A673 (cell line): ENCODE measurements around the gene PPP1R3G. TPM values are rescaled to one million over a fixed set of nuclear protein-coding genes. Genes with fewer than 3 reads are reported as not detected.

Source experiments
- BruUV-seq: library from RNA; stranded (reverse); fragments of 400-500 nt; replicated peaks from 2 replicates; lab custom pipeline; 2021; lab: Mats Ljungman, UMichigan
- CTCF ChIA-PET: fragments of 300-600 bp; sonication (Branson Sonifier 250); formaldehyde crosslinking; loops from one replicate; lab custom pipeline; 2022; ENCODE audit warnings: antibody characterized with exemption; lab: Charles Lee
- POLR2A ChIA-PET: fragments of 300-600 bp; sonication (Branson Sonifier 250); formaldehyde crosslinking; loops from one replicate; lab custom pipeline; 2022; ENCODE audit warnings: antibody characterized with exemption; ENCODE audit not compliant: low non-redundant PET; lab: Charles Lee
- DNase-seq: peaks from one replicate; pipeline ENCODE4 v3.0.0-alpha.2; 2015; ENCODE audit warnings: low spot score
- H3K27ac ChIP-seq: fragments of 200-600 bp; sonication (generic); 2 replicates; pipeline ENCODE4 v1.5.1; 2016; ENCODE audit warnings: mixed run types, low read depth, mild to moderate bottlenecking, mixed read lengths, antibody characterized with exemption, low read length; ENCODE audit not compliant: poor library complexity, severe bottlenecking
- H3K27me3 ChIP-seq: fragments of 200-600 bp; sonication (generic); replicated peaks from 2 replicates; pipeline ENCODE4 v1.6.1; 2017; ENCODE audit warnings: mixed run types, low read depth, mild to moderate bottlenecking, mixed read lengths, antibody characterized with exemption, low read length; ENCODE audit not compliant: insufficient read depth, poor library complexity
- H3K36me3 ChIP-seq: fragments of 200-600 bp; sonication (generic); 2 replicates; pipeline ENCODE4 v1.6.1; 2016; ENCODE audit warnings: mixed run types, mild to moderate bottlenecking, mixed read lengths, antibody characterized with exemption, low read length; ENCODE audit not compliant: insufficient read depth, poor library complexity, severe bottlenecking
- H3K4me1 ChIP-seq: fragments of 200-600 bp; sonication (generic); 2 replicates; pipeline ENCODE4 v1.6.1; 2017; ENCODE audit warnings: mixed run types, mild to moderate bottlenecking, mixed read lengths, antibody characterized with exemption, low read length; ENCODE audit not compliant: insufficient read depth, poor library complexity, severe bottlenecking
- H3K4me3 ChIP-seq: fragments of 200-600 bp; sonication (generic); 2 replicates; pipeline ENCODE4 v1.5.1; 2016; ENCODE audit warnings: low read depth, mixed run types, mild to moderate bottlenecking, mixed read lengths, low read length; ENCODE audit not compliant: poor library complexity, severe bottlenecking
- H3K9me3 ChIP-seq: fragments of 200-600 bp; sonication (generic); 2 replicates; pipeline ENCODE4 v1.6.1; 2016; ENCODE audit warnings: mixed run types, low read depth, mild to moderate bottlenecking, mixed read lengths, antibody characterized with exemption, low read length; ENCODE audit not compliant: poor library complexity, severe bottlenecking
- EZH2 ChIP-seq: fragments of 200-600 bp; sonication (generic); IDR thresholded peaks from 2 replicates; pipeline ENCODE4 v1.6.1; 2017; ENCODE audit warnings: borderline replicate concordance, low read depth, mild to moderate bottlenecking, mixed read lengths, antibody characterized with exemption, low read length; ENCODE audit not compliant: poor library complexity, severe bottlenecking
- intact Hi-C: fragments of 100-400 bp; cut with micrococcal nuclease; formaldehyde crosslinking; loops from one replicate; pipeline ENCODE4 v1.10.0; 2022; ENCODE audit not compliant: unreplicated experiment
- total RNA-seq: library from RNA; stranded (reverse); gene quantifications from 2 replicates; pipeline ENCODE4 v1.2.3, GENCODE V29; 2021
- TF ChIP-seq, protein P1 (sequence below): fragments of 300-800, 200-600 bp; sonication (generic); conservative IDR thresholded peaks from 2 replicates; pipeline ENCODE4 v1.5.1; 2017; ENCODE audit warnings: low read depth, mild to moderate bottlenecking, antibody characterized with exemption, low read length, moderate library complexity, mixed read lengths

PPP1R3G gene
- total RNA-seq, 1 experiment from 2014 or later = 0.24 TPM

DNA sequence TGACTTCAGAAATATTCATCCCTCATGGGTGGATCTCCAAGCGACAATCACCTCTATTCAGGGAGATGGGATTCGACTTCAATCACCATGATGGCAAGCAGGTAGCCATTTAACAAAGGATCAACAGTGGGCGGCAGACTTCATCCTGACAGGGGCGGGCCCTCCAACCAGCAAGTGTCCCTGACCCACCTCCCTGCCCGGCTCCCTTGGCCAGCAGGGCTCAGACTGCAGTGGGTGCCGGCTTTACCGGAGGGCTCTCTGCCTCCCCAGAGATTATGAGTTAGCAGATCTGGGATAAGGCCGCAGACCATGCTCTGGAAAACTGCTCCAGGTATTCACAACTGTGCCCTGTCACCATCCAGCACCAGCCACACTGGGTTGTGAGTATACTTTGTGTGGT lies 39.4 kb downstream of the PPP1R3G start:
- Histone ChIP-seq H3K4me1 (peaks cover 3% of the 10 kb centered on the region), H3K27ac (no peak overlapping the region), H3K4me3 (no peak overlapping the region), H3K36me3 (no peaks in the 10 kb centered on the region), H3K27me3 (no peaks in the 10 kb centered on the region), H3K9me3 (no peaks in the 10 kb centered on the region)
- TF ChIP-seq EZH2 = no peak
- DNase-seq = no peak
- intact Hi-C loops = no loop called here
- CTCF ChIA-PET = no interaction called here
- BruUV-seq = no TSS peak
- POLR2A ChIA-PET = no interaction called here

- Histone ChIP-seq H3K36me3 (no peaks in the 10 kb centered on the region), H3K4me1 (peaks cover 3% of the 10 kb centered on the region), H3K9me3 (no peaks in the 10 kb centered on the region), H3K27me3 (no peaks in the 10 kb centered on the region), H3K4me3 (no peak overlapping the region), H3K27ac (no peak overlapping the region)
- intact Hi-C loops = no loop called here
- CTCF ChIA-PET = no interaction called here
- POLR2A ChIA-PET = no interaction called here
- DNase-seq = peak; percentile 34
- TF ChIP-seq, protein P1, sequence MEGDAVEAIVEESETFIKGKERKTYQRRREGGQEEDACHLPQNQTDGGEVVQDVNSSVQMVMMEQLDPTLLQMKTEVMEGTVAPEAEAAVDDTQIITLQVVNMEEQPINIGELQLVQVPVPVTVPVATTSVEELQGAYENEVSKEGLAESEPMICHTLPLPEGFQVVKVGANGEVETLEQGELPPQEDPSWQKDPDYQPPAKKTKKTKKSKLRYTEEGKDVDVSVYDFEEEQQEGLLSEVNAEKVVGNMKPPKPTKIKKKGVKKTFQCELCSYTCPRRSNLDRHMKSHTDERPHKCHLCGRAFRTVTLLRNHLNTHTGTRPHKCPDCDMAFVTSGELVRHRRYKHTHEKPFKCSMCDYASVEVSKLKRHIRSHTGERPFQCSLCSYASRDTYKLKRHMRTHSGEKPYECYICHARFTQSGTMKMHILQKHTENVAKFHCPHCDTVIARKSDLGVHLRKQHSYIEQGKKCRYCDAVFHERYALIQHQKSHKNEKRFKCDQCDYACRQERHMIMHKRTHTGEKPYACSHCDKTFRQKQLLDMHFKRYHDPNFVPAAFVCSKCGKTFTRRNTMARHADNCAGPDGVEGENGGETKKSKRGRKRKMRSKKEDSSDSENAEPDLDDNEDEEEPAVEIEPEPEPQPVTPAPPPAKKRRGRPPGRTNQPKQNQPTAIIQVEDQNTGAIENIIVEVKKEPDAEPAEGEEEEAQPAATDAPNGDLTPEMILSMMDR = no peak
- TF ChIP-seq EZH2 = no peak
- no TSS peak for BruUV-seq
Observed at GRCh38 chr6:5125152-5126006, 40.2 kb downstream of the PPP1R3G start.

- DNase-seq = no peak
- intact Hi-C loops = no loop called here
- POLR2A ChIA-PET = no interaction called here
Observed at GRCh38 chr6:5126214-5126613, 41.1 kb downstream of the PPP1R3G start.

DNA sequence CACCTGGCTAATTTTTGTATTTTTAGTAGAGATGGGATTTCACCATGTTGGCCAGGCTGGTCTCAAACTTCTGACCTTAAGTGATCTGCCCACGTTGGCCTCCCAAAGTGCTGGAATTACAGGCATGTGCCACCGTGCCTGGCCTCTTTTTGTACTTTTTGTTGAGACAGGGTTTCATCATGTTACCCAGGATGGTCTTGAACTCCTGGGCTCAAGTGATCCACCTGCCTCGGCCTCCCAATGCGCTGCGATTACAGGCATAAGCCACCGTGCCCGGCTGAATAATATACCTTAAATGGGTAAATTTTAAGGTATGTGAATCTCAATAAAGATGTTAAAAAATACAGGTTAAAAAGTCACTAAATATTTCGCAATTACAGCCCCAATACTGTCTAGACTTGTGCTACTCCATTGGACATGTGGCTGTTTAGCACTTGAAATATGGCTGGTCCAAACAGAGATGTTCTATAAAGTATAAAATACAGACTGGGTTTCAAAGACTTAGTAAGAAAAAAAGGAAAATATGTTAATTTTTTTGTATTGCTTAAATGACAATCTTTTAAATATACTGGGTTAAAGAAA lies 42.1 kb downstream of the PPP1R3G start:
- CTCF ChIA-PET = no interaction called here

More at GRCh38 chr6:5126214-5126613, 41.1 kb downstream of the PPP1R3G start:
- Histone ChIP-seq H3K4me3 (no peak overlapping the region), H3K27me3 (no peaks in the 10 kb centered on the region), H3K36me3 (no peaks in the 10 kb centered on the region), H3K9me3 (no peaks in the 10 kb centered on the region), H3K27ac (no peak overlapping the region), H3K4me1 (peaks cover 3% of the 10 kb centered on the region)
- TF ChIP-seq EZH2 = no peak
- no TSS peak for BruUV-seq
- CTCF ChIA-PET = no interaction called here

More for the DNA sequence above, 42.1 kb downstream of the PPP1R3G start:
- BruUV-seq = no TSS peak
- H3K36me3 ChIP-seq = no peaks in the 10 kb centered on the region
- no peak for DNase-seq
- POLR2A ChIA-PET = no interaction called here
- peaks cover 6% of the 10 kb centered on the region for H3K4me1 ChIP-seq
- intact Hi-C loops = no loop called here
- TF ChIP-seq EZH2 = no peak
- TF ChIP-seq, protein P1 = no peak
- H3K27me3 ChIP-seq = no peaks in the 10 kb centered on the region
- no peaks in the 10 kb centered on the region for H3K9me3 ChIP-seq
- H3K27ac ChIP-seq = no peak overlapping the region
- H3K4me3 ChIP-seq = no peak overlapping the region
